GM19043 (cell line): ENCODE data around the gene GMEB2.
"Not testable (repeated sequence)": the region's sequence is repeated elsewhere in the genome, so short reads cannot be mapped to it uniquely, and the experiment has no call there.

ENCODE experiments used
- ATAC-seq: cut with Tn5 transposase; IDR thresholded peaks from one replicate; pipeline ENCODE4 v1.9.1; 2021; ENCODE audit warnings: low read depth; ENCODE audit not compliant: unreplicated experiment

GMEB2 gene

DNA sequence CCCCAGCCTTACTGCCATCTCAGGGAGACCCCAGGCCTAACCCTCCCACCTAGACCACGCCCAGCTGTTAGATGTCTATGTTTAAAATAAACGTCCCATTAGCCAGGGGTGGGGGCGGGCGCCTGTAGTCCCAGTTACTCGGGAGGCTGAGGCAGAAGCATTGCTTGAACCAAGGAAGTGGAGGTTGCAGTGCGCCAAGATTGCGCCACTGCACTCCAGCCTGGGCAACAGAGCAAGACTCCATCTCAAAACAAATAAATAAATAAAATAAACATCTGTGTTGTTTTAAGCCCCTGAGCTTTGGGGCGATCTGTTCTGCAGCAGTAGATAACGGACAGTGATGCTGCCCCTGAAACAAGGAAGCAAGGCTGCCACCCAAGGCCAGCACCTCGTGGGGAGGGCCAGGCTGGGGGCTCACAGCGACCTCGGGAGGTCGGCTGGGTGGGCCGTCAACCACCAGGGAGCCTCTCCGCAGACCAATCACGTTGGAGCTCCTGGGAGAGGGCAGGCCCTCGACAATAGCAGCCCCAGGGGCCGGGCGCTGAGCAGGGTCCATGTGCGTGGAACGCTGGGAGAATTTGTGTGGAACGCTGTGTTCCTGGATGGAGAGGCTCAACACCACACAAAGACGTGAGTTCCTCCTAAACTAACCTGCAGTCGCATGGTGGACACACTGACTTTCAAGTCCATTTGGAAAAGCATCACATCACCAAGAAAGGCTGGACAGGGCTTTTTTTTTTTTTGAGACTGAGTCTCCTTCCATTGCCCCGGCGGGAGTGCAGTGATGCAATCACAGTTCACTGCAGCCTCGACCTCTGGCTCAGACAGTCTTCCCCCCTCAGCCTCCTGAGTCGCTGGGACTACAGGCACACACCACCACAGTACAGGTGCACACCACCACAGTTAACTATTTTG lies 51.8 kb downstream of the GMEB2 start:
- no peak for ATAC-seq

DNA sequence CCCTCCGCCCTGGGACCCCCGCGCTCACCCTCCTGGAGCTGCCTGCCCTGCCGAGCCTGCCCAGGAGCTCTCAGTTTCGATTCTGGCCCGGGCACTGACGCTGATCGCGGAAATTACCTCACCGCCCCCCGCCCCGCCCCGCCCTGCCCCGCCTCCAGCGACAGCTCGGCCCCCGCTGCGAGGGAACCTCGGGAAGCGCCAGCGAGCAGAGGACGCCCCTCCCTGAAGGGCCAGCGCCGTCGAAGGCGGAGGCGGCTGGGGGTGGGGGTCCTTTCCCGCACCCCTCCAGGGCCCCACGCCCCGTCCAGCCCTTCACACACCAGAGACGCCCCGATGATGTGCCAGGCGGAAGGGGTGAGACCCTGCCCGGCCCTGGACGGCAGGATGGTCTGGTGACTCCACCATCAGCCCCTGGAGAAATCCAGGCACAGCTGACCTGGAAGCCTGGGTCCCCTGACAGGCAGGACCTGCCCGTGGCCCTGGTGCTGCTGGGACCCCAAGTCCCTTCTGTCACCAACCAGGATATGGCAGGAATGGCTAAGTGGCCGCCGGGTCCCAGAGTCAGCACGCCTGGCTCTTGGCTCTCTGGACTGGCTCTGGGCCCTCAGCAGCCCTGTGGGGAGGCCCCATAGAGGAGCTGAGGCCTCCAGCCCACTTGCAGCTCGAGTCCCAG lies 52.6 kb downstream of the GMEB2 start, which contains the start of gene HELZ2:
HELZ2 (minus strand) TSS at position 84 of the 673 bp plus-strand sequence. CDS start 1,854 bp downstream, outside the sequence.
- ATAC-seq = peak; percentile 63

DNA sequence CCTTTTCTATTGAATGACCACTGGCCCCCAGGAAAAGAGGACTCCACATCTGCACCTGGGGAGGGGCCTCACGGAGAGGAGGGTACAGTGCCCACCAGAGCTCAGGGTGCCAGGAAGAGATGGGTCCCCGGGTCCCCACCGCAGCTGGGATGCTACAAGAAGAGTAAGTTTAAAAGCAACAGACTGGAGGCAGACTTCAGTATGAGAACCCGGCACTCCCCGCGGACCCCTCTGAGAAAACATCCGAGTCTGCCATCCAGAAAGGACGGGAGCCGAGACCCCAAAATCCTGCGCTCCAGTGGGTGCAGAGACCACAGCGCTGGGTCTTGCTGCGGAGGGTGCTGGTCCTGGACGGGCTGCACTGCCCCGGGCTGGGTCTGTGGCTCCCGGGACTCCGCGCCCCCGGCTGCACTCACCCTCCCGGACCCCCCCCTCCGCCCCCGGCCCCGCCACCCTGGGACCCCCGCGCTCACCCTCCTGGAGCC lies 53.2 kb downstream of the GMEB2 start:
- no peak for ATAC-seq

DNA sequence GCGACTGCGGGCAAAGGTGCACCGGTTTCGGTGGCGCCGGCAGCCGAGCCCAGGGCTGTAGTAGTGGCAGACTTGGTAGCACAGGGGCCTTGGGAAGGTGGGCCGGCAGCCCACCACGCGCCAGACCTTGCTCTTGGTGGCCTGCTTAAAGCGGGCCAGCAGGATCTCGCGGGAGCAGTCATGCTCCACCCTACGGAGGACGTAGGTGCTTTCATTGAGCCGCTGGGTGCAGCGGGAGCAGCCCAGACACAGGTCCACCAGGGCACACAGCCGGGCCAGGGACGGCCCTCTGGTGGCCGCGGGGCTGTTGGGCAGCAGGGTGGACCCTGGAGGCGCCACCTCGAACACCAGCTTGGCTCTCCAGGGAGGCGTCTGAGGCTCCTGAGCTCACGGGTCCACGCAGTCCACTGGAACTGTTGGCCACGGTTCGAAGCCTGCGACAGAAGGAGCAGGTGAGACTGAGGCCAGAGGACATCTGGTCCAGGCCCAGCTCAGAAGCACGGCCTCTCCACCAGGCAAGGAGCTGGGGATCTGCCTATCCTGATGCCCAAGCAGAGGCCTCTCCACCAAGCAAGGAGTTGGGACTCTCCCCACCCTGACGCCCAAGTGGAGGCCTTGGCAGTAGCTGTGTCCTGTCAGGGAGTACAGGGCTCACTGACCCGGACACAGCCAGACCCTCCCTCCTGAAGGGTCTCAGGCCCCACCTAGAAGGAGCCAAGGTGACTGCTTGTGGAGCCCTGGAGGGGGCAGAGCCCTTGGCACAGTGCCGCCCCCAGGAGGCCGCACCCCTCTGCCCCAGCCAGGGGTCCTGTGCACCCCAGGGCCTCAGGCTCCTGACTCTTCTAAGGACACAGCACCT lies 53.9 kb downstream of the GMEB2 start:
- ATAC-seq = no peak

DNA sequence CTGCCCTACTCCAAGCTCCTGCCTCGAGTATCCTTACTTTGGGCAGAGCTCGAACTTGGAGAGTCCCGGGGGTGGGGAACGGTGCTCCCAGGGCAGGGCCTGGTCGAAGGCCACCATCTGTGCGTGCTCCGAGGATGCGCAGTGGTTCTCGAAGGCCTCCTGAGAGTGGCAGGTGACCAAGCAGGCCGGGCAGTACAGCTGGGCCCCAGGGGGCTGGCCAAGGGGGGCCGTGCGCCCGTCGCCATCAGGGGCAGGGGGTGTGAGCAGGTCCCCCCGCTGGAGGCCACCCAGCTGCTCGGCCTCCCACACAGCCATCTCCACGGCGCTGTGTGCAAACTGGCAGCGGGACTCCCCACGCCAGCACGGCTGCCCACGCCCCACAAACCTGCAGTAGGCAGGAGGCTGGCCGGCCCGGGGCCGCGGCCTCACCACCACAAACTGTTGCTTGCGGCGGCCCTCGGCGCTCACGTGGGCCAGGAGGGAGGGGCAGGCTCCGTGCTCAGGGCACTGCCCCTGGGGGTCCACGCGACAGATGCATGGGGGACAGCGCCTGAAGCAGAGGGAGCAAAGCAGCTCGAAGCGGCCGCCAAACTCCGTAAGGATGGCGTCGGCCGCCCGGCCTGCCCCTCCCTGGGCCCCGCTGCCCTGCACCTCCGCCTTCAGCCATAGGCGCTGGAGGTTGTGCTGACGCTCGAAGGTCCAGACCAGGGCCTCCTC lies 54.7 kb downstream of the GMEB2 start:
- ATAC-seq = no peak

DNA sequence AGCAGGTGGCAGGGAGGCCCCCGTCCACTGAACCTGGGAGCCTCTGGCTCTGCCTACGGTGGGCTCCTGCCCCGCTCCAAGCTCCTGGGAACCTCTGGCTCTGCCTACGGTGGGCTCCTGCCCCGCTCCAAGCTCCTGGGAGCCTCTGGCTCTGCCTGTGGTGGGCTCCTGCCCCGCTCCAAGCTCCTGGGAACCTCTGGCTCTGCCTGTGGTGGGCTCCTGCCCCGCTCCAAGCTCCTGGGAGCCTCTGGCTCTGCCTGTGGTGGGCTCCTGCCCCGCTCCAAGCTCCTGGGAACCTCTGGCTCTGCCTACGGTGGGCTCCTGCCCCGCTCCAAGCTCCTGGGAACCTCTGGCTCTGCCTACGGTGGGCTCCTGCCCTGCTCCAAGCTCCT lies 55.8 kb downstream of the GMEB2 start:
- not testable (repeated sequence) for ATAC-seq

DNA sequence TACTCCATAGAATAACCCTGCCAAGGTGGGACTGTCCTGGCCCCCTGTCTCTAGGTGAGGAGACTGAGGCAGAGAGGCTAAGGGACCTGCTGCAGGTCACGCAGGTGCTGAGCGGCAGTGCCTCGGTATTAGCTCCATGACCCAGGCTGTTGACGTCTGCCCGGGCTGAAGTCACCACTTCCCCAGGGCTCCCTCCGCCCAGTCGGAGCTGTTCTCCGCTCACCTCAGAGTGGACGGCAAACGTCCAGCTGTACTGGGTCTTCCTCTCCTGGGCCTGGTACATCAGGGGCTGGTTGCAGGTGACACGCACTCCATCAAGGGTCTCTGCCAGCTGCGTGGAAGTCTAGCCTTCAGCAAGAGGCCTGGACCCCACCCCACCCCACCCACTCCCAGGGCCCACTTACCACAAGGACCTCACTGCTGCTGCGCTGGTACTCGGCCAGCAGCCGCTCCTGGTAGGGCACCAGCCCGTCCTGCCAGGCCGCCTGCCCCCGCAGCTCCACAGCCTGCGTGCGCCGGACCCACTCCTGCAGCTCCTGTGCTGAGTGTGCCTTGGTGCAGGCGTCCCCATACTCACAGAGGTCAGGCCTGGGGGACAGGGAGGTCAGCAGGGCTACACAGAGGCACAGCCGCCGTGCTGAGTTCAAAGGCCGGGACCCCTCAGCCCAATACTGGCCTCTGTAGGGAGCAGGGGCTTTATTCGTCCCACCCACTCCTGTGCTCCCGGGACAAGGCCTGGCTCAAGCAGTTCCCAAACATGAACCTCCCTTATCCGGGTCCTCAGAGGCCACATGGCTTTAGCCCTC lies 56.4 kb downstream of the GMEB2 start:
- no peak for ATAC-seq

DNA sequence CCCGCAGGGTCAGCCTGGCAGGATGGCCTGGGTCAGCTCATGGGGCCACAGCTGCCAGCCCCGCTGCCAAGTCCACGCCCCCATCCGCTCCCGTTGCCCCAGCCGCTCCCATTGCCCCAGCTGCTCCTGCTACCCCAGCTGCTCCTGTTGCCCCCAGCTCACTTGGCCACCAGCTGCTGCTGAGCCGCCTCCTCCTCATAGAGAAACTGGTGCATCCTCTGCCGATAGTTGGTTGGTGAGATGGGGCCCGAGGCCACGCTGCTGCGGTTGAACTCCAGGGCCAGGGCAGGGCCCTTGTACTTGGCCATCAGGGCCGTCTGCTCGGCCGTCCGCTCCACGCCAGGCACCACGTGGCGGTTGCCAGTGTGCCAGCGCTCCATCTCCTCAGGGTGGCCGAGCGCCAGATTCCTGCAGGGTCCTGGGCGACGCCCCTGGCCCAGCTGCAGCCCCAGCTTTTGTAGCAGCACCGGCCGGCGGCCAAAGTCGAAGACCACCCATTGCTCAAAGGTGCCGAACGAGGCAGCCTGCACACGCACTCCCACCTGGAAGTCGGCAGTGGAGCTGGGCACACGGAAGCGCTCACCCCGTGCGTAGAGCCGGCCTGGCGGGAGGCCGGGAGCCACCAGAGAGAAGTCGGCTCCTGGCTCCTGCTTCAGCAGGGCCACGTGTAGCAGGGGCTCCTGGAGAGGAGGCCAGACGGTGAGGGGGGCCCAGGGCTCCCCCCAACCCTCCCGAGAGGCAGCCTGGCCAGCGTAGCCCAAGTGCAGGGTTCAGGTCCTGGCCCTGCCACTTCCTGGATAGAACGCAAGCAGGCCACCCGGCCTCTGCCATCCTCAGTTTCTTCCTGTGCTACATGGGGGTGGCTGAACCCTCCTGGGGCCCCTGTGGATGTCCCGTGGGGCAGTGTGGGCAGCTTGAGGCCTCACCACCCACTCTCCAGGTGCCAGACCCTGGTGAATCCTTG lies 57.6 kb downstream of the GMEB2 start:
- no peak for ATAC-seq

DNA sequence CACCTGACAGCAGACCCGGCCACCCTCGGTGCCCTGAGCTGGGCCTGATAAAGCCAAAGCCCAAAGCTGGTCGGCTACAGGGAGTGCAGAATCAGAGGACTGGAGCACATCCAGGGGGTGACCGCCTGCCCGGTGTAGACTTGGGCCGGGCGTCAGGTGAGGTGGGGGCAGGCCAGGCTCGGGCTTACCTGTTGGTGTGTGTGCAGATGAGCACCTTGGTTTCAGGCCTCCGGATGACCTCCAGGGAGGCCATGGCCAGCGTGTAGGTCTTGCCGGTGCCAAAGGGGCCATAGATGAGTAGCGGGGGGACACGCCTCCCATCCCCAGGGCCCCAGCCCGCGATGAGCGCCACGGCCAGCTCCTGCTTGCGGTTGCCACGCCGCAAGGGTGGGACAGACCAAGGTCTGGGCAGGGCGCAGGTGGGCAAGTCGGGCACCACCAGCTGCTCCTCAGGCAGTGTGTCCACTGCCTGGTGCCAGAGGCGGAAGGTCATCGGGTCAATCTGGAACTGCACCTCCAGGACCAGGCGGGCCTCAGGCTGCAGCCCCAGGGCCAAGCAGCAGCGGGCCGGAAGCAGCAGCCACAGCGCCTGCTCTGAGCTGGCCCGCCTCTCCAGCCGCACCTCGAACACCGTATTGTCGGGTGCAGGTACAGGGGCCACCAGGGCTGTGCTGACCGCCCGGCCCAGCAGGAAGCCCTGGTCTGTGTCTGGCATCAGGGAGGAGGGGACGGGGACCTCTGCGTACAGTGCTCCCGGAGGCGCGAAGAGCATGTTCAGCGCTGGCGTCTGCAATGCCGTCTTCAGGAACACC lies 58.5 kb downstream of the GMEB2 start:
- ATAC-seq = no peak

DNA sequence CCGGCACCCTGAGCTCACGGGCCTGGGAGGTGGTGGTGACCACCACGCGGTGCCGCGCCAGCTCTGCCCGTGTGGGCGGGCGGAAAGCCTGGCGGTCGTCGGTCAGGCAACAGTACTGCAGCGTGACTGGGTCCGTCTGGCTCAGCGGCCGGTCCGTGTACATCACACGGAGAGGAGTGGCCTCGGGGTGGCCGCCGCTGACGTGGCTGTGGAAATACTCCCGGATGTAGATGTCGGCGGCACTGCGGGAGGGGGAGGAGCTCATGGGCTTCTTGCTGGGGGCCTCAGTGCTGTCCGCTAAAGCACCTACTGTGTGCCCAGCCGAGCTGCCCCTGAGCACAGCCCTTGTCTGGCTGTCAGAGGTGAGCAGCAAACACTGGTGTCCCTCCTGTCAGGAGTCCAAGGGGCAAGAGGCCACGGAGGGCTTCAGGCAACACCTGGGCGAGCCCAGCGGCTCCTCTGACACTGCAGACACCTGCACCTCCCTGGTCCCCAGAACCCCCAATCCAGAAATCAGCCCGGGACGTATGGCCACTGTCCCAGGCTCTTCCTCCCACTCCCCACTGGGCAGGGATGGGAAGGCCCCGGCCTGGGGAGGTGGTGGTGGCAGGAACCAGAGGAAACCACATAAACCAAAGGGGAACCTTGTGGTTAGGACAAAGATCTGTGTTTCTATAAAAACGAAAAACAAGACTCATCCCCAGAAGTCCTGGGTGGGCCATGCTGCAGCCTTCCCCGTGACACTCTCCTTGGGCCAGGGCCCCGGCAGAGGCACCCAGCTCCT lies 59.3 kb downstream of the GMEB2 start:
- ATAC-seq = peak; percentile 61

DNA sequence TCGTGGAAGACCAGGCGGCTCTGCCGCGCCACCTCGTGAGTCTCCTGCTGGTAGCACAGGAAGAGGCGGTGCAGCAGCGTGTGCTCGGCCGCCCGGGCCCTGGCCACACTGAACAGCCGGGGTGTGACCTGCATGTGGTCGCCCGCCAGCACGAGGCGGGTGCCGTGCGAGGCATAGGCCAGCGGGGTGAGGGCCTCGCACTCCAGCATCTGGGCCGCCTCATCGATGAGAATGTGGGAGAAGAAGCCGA lies 59.8 kb downstream of the GMEB2 start:
- no peak for ATAC-seq

DNA sequence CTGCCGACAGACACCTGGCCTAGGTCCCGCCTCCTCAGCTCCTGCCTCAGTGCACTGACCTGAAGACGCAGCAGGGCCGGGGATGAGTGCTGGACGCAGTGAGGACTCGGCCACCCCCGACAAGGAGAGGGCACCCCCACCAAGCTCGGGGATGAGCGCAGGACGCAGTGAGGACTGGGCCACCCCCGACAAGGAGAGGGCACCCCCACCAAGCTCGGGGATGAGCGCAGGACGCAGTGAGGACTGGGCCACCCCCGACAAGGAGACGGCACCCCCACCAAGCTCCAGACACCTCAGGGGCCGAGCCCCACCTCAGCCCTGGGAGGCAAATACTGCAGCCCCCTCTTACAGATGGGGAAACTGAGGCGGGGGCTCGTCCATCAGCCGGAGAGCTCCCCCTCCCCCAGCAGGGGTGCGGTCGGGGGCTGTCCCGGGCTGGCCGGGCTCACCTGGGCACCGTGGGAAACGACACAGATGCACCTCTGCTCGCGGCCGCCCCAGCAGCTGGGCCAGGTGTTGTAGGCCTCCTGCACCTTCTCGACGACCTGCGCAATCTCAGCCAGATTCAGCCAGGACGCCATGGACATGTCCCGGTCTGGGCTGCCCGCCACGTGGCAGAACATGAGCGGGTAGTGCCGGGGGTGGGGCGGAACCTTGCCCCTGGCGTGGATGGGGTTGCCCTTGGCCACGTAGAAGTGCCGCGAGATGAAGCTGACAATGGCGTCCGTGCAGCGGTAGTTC lies 60.3 kb downstream of the GMEB2 start:
- ATAC-seq = no peak

DNA sequence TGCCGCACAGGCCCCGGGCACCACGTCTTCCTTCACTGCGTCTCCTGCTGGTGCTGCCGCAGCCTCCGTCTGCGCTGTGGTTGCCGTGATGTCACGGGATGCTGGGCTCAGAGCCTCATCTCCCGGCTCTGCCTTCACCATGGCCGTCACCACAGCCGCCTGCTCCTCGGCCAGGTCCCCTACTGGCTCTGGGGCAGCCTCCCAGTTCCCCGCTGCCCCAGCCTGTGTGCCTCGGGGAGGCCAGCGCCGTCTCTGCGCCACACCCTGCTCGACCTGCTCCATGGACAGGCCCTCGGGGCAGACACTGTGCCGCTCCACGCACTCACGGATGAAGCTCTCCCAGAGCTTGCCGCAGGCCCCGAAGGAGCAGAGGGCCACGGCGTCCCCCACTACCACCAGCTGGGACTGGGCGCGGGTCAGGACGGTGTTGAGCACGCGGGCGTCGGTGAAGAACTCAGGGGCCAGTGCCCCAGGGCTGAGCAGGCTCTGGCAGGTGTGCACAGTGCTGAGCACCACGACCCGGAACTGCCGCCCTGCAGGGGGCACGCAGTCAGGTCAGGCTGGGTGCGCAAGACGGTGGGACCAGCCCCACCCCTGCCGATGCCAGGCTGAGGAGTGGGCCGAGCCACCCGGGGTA lies 61.1 kb downstream of the GMEB2 start:
- no peak for ATAC-seq

DNA sequence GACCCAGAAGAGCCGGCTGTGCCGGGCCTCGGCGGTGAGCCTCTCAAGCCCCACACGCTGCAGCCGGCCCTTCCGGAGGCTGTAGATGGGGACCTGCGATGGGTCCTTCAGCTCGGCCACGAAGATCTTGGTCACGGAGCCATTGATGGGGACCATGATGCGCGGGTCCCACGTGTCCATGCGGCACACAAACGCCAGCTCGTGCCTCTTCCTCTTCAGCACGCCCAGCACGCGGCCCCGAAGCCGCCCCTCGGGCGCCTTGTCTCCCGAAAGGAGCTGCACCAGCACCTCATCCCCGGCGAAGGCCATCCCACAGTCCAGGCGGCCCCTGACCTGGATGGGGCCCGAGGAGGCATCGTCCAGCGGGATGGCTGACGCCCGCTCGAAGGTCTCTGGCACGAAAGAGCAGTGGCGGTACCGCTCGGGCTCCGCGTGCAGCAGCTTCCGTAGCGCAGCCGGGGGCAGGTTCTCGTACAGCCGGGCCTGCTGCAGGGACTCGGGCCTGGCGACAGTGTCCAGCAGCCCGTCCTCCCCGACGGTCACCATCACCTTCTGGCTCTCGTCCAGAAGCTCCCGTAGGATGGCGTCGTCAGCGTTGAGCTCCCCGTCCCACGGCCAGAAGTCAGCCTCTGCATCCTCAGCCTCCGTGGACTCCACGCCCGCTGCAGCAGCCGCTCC lies 61.7 kb downstream of the GMEB2 start:
- ATAC-seq = no peak
